Stomach smooth muscle (tissue), 2 donors: Measurements from ENCODE around the gene TCF7L1.

Experiments used
- H3K27ac ChIP-seq: one replicate; pipeline ENCODE4 v1.7.0; 2013; ENCODE audit warnings: mild to moderate bottlenecking, low read length, inconsistent platforms
- H3K27me3 ChIP-seq, 2 donors: one replicate each; pipeline ENCODE4 v1.7.0; 2013; ENCODE audit warnings: low read length in 2 of 2; ENCODE audit not compliant: insufficient read depth in 2 of 2, control insufficient read depth in 1 of 2
- H3K36me3 ChIP-seq, 2 donors: one replicate each; pipeline ENCODE4 v1.7.0; 2013; ENCODE audit warnings: low read length in 2 of 2; ENCODE audit not compliant: control insufficient read depth in 2 of 2, insufficient read depth in 2 of 2
- H3K4me1 ChIP-seq: one replicate; pipeline ENCODE4 v1.7.0; 2013; ENCODE audit warnings: low read length; ENCODE audit not compliant: control insufficient read depth, insufficient read depth
- H3K4me3 ChIP-seq, 2 donors: one replicate each; pipeline ENCODE4 v1.7.0; 2013; ENCODE audit warnings: low read length in 2 of 2
- H3K9ac ChIP-seq, 2 donors: one replicate each; pipeline ENCODE4 v1.7.0; 2013; ENCODE audit warnings: low read length in 2 of 2, mild to moderate bottlenecking in 1 of 2
- H3K9me3 ChIP-seq, 2 donors: one replicate each; pipeline ENCODE4 v1.7.0; 2013; ENCODE audit warnings: low read length in 2 of 2; ENCODE audit not compliant: control insufficient read depth in 2 of 2
- donor health status: healthy.
- donor health status: Pancreatic carcinoma.

The TCF7L1 gene

GRCh38 chr2:85266146-85267041 lies 133.2 kb downstream of the TCF7L1 start:
- Histone ChIP-seq H3K27me3 (no peaks in the 10 kb centered on the region), H3K36me3 (no peaks in the 10 kb centered on the region), H3K4me3 (no peak overlapping the region), H3K9me3 (no peaks in the 10 kb centered on the region), H3K9ac (no peak overlapping the region), H3K4me1 (peaks cover 14% of the 10 kb centered on the region), H3K27ac (no peak overlapping the region)

- Histone ChIP-seq H3K4me1 (peaks cover 18% of the 10 kb centered on the region), H3K27me3 (no peaks in the 10 kb centered on the region), H3K27ac (no peak overlapping the region), H3K9me3 (no peaks in the 10 kb centered on the region), H3K9ac (no peak overlapping the region), H3K4me3 (no peak overlapping the region), H3K36me3 (no peaks in the 10 kb centered on the region)
Observed at GRCh38 chr2:85269959-85270358, 136.8 kb downstream of the TCF7L1 start.

GRCh38 chr2:85272357-85272756 lies 139.2 kb downstream of the TCF7L1 start:
- H3K27ac ChIP-seq = no peak overlapping the region
- H3K9me3 ChIP-seq = no peaks in the 10 kb centered on the region
- H3K27me3 ChIP-seq = no peaks in the 10 kb centered on the region
- no peaks in the 10 kb centered on the region for H3K36me3 ChIP-seq
- H3K4me1 ChIP-seq = peaks cover 25% of the 10 kb centered on the region
- H3K9ac ChIP-seq = no peak overlapping the region
- H3K4me3 ChIP-seq = no peak overlapping the region

DNA sequence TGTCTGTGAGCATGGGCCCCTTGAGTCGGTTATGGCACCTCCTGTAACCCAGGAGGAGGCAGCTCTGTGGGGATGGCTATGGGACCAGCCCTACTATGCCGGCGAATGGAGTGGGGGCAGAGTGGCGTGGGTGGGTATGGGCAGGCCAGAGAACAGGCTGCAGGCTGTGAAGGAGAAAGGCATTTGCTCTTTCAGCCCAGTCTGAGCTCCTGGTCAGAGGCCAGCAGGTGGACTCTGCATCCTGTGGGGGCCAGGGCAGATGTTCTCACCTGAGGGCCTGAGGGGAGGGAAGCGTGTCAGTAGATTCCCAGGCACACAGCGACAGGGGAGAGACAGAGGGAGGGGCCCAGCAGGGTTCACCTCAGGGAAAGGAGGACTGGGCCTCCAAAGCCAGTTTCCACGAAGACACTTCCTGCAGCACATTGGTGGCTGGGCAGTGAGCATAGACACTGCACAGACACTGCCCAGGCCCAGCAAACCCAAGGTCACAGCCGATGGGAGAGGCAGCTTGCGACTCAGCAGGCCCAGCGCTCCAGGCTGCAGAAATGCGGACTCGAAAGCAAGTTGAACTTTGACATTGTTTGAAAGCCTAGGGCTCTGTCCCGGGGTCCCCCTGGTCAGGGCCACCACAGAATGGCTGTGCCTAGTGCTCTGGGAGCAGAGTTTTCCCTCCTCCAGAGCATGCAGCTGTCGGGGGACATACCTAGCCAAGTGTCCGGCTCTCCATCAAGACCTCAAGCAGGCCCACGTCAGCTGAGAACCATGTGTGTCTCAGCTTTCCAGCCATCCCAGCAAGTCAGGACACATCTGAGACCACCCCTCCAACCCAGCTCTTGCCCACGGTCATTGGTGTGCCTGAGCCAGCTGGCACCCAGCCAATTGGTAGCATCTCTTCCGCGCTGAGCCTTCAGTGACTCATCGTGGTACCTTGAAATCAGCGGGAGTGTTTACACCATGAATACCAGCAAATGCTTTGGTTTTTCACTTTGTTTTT lies 140.8 kb downstream of the TCF7L1 start:
- no peak overlapping the region for H3K9ac ChIP-seq
- H3K9me3 ChIP-seq = no peaks in the 10 kb centered on the region
- H3K4me3 ChIP-seq = no peak overlapping the region
- peaks cover 39% of the 10 kb centered on the region for H3K4me1 ChIP-seq
- no peaks in the 10 kb centered on the region for H3K36me3 ChIP-seq
- no peaks in the 10 kb centered on the region for H3K27me3 ChIP-seq
- H3K27ac ChIP-seq = no peak overlapping the region

- Histone ChIP-seq H3K27ac (peak overlapping the region; percentile 77), H3K9ac (peak overlapping the region; percentile 39 to 66), H3K4me1 (peaks cover 39% of the 10 kb centered on the region)
Observed at GRCh38 chr2:85275984-85276540, 142.9 kb downstream of the TCF7L1 start.

GRCh38 chr2:85276571-85277118 lies 143.5 kb downstream of the TCF7L1 start:
- Histone ChIP-seq H3K4me3 (peak overlapping the region in 1 of 2 donors; percentile 66), H3K9ac (peak overlapping the region in 1 of 2 donors; percentile 66), H3K36me3 (no peaks in the 10 kb centered on the region), H3K27ac (peak overlapping the region; percentile 77), H3K9me3 (no peaks in the 10 kb centered on the region), H3K4me1 (peaks cover 40% of the 10 kb centered on the region), H3K27me3 (no peaks in the 10 kb centered on the region)

More at GRCh38 chr2:85275984-85276540, 142.9 kb downstream of the TCF7L1 start:
- no peaks in the 10 kb centered on the region for H3K27me3 ChIP-seq
- peak overlapping the region in 1 of 2 donors; percentile 66 for H3K4me3 ChIP-seq
- no peaks in the 10 kb centered on the region for H3K9me3 ChIP-seq
- H3K36me3 ChIP-seq = no peaks in the 10 kb centered on the region

- Histone ChIP-seq H3K9ac (no peak overlapping the region), H3K27ac (peak overlapping the region; percentile 77), H3K4me3 (peak overlapping the region in 1 of 2 donors; percentile 55), H3K27me3 (no peaks in the 10 kb centered on the region), H3K9me3 (no peaks in the 10 kb centered on the region), H3K4me1 (peaks cover 46% of the 10 kb centered on the region), H3K36me3 (no peaks in the 10 kb centered on the region)
Observed at GRCh38 chr2:85277416-85278158, 144.4 kb downstream of the TCF7L1 start.

DNA sequence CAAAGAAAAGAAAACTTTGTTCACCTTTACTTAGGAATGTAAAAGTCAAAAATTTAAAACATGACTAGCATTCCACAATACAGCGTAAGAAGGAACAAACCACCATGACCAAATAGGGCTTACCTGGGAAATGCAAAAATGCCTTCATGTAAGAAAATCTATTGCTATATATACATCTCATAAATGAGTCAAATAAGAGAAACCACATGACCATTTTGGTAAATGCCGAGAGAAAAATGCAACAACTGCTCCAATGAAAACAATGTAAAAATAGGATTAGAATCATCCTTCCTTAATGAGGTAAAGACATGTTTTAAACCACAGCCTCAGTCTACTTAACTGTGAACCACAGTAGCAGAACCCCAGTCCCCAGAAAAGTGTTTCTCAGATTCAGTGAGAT lies 145.2 kb downstream of the TCF7L1 start:
- Histone ChIP-seq H3K27ac (peak overlapping the region; percentile 77), H3K36me3 (peaks cover under 1% of the 10 kb centered on the region in 2 donors), H3K4me3 (peak overlapping the region in 1 of 2 donors; percentile 55), H3K4me1 (peaks cover 47% of the 10 kb centered on the region), H3K9ac (no peak overlapping the region), H3K9me3 (no peaks in the 10 kb centered on the region), H3K27me3 (no peaks in the 10 kb centered on the region)

DNA sequence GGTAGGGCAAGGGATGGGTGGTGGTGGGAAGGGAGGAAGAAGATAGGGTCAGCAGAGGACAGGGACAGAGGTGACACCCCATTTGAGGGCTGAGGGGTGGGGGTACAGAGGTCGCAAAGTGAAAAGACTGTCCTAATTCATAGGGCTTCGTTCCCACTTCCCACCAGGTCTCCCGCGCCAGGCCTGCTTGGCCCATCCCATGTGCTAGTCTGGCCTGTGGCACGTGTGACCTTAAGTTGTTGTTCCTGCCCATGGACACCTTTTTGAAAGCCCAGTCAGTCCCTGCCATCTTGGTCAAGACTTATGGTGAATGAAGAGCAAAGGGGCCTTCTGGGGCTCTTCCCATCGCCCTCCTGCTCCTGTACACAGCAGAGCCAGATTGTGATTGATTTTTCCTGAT lies 148.4 kb downstream of the TCF7L1 start:
- Histone ChIP-seq H3K4me1 (peaks cover 35% of the 10 kb centered on the region), H3K27ac (no peak overlapping the region), H3K9me3 (no peaks in the 10 kb centered on the region), H3K4me3 (no peak overlapping the region), H3K27me3 (no peaks in the 10 kb centered on the region), H3K36me3 (peaks cover 7 to 9% of the 10 kb centered on the region in 2 donors), H3K9ac (no peak overlapping the region)
